Mesothelial cell of epicardium (in vitro differentiated cells): ENCODE measurements around the gene WDR70. TPM values are rescaled to one million over a fixed set of nuclear protein-coding genes. Genes with fewer than 3 reads are reported as not detected.
"Not testable (repeated sequence)": the region's sequence is repeated elsewhere in the genome, so short reads cannot be mapped to it uniquely, and the experiment has no call there.

Experiments
- DNase-seq, 2 experiments: peaks; one replicate each; pipeline ENCODE4 v3.0.0; 2021; ENCODE audit warnings: low spot score in 2 of 2; ENCODE audit not compliant: unreplicated experiment in 2 of 2
- H3K27ac Mint-ChIP-seq: 2 replicates; pipeline ENCODE4 v1.8.0; 2021; ENCODE audit warnings: mixed read lengths
- H3K27me3 Mint-ChIP-seq: 2 replicates; pipeline ENCODE4 v1.8.0; 2021; ENCODE audit warnings: low read depth, mixed read lengths
- H3K36me3 Mint-ChIP-seq: 2 replicates; pipeline ENCODE4 v1.8.0; 2021; ENCODE audit warnings: mixed read lengths
- H3K4me1 Mint-ChIP-seq: 2 replicates; pipeline ENCODE4 v1.8.0; 2021; ENCODE audit warnings: mixed read lengths
- H3K4me3 Mint-ChIP-seq: 2 replicates; pipeline ENCODE4 v1.8.0; 2021; ENCODE audit warnings: mild to moderate bottlenecking, moderate library complexity, mixed read lengths
- H3K9me3 Mint-ChIP-seq: 2 replicates; pipeline ENCODE4 v1.8.0; 2021; ENCODE audit warnings: mixed read lengths
- CTCF ChIP-seq: fragments of 200-600 bp; sonication (generic); IDR thresholded peaks from one replicate; pipeline ENCODE4 v1.5.0; 2021; ENCODE audit warnings: antibody characterized with exemption; ENCODE audit not compliant: unreplicated experiment
- total RNA-seq: library from RNA; stranded (reverse); gene quantifications from 3 replicates; pipeline ENCODE4 v1.2.1, GENCODE V29; 2021

WDR70 gene
- total RNA-seq, 1 donor from 2014 or later: 47.8 TPM

- TF ChIP-seq CTCF: no peak
- H3K4me3 Mint-ChIP-seq: no peak overlapping the region
- H3K27ac Mint-ChIP-seq: no peak overlapping the region
- H3K27me3 Mint-ChIP-seq: no peaks in the 10 kb centered on the region
- DNase-seq: no peak
- peaks cover 2% of the 10 kb centered on the region for H3K4me1 Mint-ChIP-seq
- peaks cover 3% of the 10 kb centered on the region for H3K36me3 Mint-ChIP-seq
- H3K9me3 Mint-ChIP-seq: peaks cover 4% of the 10 kb centered on the region
Measured at GRCh38 chr5:37777432-37778130, 398.5 kb downstream of the WDR70 start.

- not testable (repeated sequence) for H3K36me3 Mint-ChIP-seq, DNase-seq, H3K4me3 Mint-ChIP-seq, H3K9me3 Mint-ChIP-seq, H3K27ac Mint-ChIP-seq, H3K27me3 Mint-ChIP-seq, H3K4me1 Mint-ChIP-seq
Measured at GRCh38 chr5:37781409-37781808, 402.3 kb downstream of the WDR70 start.

- Mint-ChIP-seq H3K4me1 (peaks cover 3% of the 10 kb centered on the region), H3K36me3 (no peaks in the 10 kb centered on the region), H3K4me3 (no peak overlapping the region), H3K27ac (no peak overlapping the region), H3K27me3 (no peaks in the 10 kb centered on the region), H3K9me3 (peaks cover 14% of the 10 kb centered on the region)
- TF ChIP-seq CTCF: no peak
- no peak for DNase-seq
Measured at GRCh38 chr5:37786416-37786815, 407.3 kb downstream of the WDR70 start.

GRCh38 chr5:37786862-37787519 is 407.9 kb downstream of the WDR70 start:
- TF ChIP-seq CTCF: no peak
- Mint-ChIP-seq H3K4me1 (peaks cover 3% of the 10 kb centered on the region), H3K9me3 (peaks cover 20% of the 10 kb centered on the region), H3K27ac (no peak overlapping the region), H3K4me3 (no peak overlapping the region), H3K27me3 (no peaks in the 10 kb centered on the region), H3K36me3 (no peaks in the 10 kb centered on the region)
- no peak for DNase-seq

GRCh38 chr5:37787742-37788141 is 408.6 kb downstream of the WDR70 start:
- no peak for TF ChIP-seq CTCF
- H3K36me3 Mint-ChIP-seq: no peaks in the 10 kb centered on the region
- H3K27ac Mint-ChIP-seq: no peak overlapping the region
- peaks cover 3% of the 10 kb centered on the region for H3K4me1 Mint-ChIP-seq
- H3K27me3 Mint-ChIP-seq: no peaks in the 10 kb centered on the region
- peaks cover 24% of the 10 kb centered on the region for H3K9me3 Mint-ChIP-seq
- H3K4me3 Mint-ChIP-seq: no peak overlapping the region
- no peak for DNase-seq

GRCh38 chr5:37789991-37790390 is 410.9 kb downstream of the WDR70 start:
- H3K9me3 Mint-ChIP-seq: peaks cover 42% of the 10 kb centered on the region
- no peak overlapping the region for H3K27ac Mint-ChIP-seq
- DNase-seq: no peak
- TF ChIP-seq CTCF: no peak
- H3K4me3 Mint-ChIP-seq: no peak overlapping the region
- peaks cover 6% of the 10 kb centered on the region for H3K36me3 Mint-ChIP-seq
- no peaks in the 10 kb centered on the region for H3K4me1 Mint-ChIP-seq
- H3K27me3 Mint-ChIP-seq: no peaks in the 10 kb centered on the region
